ENCODE measurements around the gene SCARF1. TPM values are rescaled to one million over a fixed set of nuclear protein-coding genes. Genes with fewer than 3 reads are reported as not detected.

SCARF1 gene
- polyA plus RNA-seq, 3 donors, result 5.2 to 23.4 (median 6.3) TPM

GRCh38 chr17:1612400-1612799, 33.1 kb downstream of the SCARF1 start:
- DNase-seq, result no peak
- H3K79me2 ChIP-seq (ENCODE audit: insufficient read depth, low read length), result peaks cover 23% of the 10 kb centered on the region
- H3K9ac ChIP-seq (ENCODE audit: insufficient read depth, low read length, poor library complexity, severe bottlenecking), result peak overlapping the region; percentile 55
- Mint-ChIP-seq H3K27ac (peak overlapping the region; percentile 94 to 99 (median 96)), H3K9me3 (peaks cover 0 to 1% (median 0%) of the 10 kb centered on the region in 7 donors), H3K36me3 (peaks cover 73 to 94% of the 10 kb centered on the region in 2 donors), H3K4me3 (peak overlapping the region; percentile 35 to 67), H3K27me3 (ENCODE audit: low read depth in 3 of 3) (peaks cover 0 to 2% (median 0%) of the 10 kb centered on the region in 3 donors), H3K4me1 (peaks cover 73% of the 10 kb centered on the region)
- H3K27ac ChIP-seq (ENCODE audit: low read depth in 1 of 2, low read length in 2 of 2), result peak overlapping the region; percentile 81 to 89
- intact Hi-C loops (cut with micrococcal nuclease), result loop anchor here in 1 of 2 donors (5.0 kb wide), 1 partner anchor 35 kb away; the partner anchor contains the start of genes RILP and SCARF1
- no peaks in the 10 kb centered on the region for H3K9me3 ChIP-seq (replicated peaks in 1 of 2; ENCODE audit: control insufficient read depth in 1 of 2, insufficient read depth in 1 of 2, low read length in 2 of 2)
- H3K4me3 ChIP-seq (replicated peaks in 1 of 3; ENCODE audit: low read depth in 2 of 3, low read length in 3 of 3), result peak overlapping the region in 1 of 3 experiments; percentile 47
- H3K4me2 ChIP-seq (replicated peaks; ENCODE audit: extremely low read depth, low read length, poor library complexity, severe bottlenecking), result peak overlapping the region; percentile 45
- H3K4me1 ChIP-seq (ENCODE audit: control insufficient read depth in 1 of 2, insufficient read depth in 2 of 2, low read length in 2 of 2), result peaks cover 79 to 85% of the 10 kb centered on the region in 2 donors
- WGBS (ENCODE audit: insufficient coverage), result 64% methylated on average over 15 of the region's 16 CpGs
- no peak for TF ChIP-seq CTCF (IDR thresholded peaks at IDR 0.05)
- H2AFZ ChIP-seq (ENCODE audit: insufficient read depth, low read depth, low read length, poor library complexity, severe bottlenecking), result no peak overlapping the region
- H3K27me3 ChIP-seq (ENCODE audit: control insufficient read depth in 2 of 2, insufficient read depth in 2 of 2, low read length in 2 of 2), result no peaks in the 10 kb centered on the region
- H3K36me3 ChIP-seq (replicated peaks in 1 of 2; ENCODE audit: control insufficient read depth in 1 of 2, insufficient read depth in 2 of 2, low read length in 2 of 2), result peaks cover 47 to 78% of the 10 kb centered on the region in 2 donors
- peaks cover 12% of the 10 kb centered on the region for H4K20me1 ChIP-seq (ENCODE audit: insufficient read depth, low read length)

GRCh38 chr17:1611715-1612114, 33.8 kb downstream of the SCARF1 start:
- Histone ChIP-seq H3K9ac (ENCODE audit: insufficient read depth, low read length, poor library complexity, severe bottlenecking) (peak overlapping the region; percentile 55), H3K4me2 (replicated peaks; ENCODE audit: extremely low read depth, low read length, poor library complexity, severe bottlenecking) (peak overlapping the region; percentile 45), H3K4me1 (ENCODE audit: control insufficient read depth in 1 of 2, insufficient read depth in 2 of 2, low read length in 2 of 2) (peaks cover 84 to 86% of the 10 kb centered on the region in 2 donors), H3K27me3 (ENCODE audit: control insufficient read depth in 2 of 2, insufficient read depth in 2 of 2, low read length in 2 of 2) (no peaks in the 10 kb centered on the region), H3K79me2 (ENCODE audit: insufficient read depth, low read length) (peaks cover 23% of the 10 kb centered on the region), H4K20me1 (ENCODE audit: insufficient read depth, low read length) (peaks cover 7% of the 10 kb centered on the region), H3K4me3 (replicated peaks in 1 of 3; ENCODE audit: low read depth in 2 of 3, low read length in 3 of 3) (peak overlapping the region in 1 of 3 experiments; percentile 47), H3K36me3 (replicated peaks in 1 of 2; ENCODE audit: control insufficient read depth in 1 of 2, insufficient read depth in 2 of 2, low read length in 2 of 2) (peaks cover 42 to 74% of the 10 kb centered on the region in 2 donors), H2AFZ (ENCODE audit: insufficient read depth, low read depth, low read length, poor library complexity, severe bottlenecking) (no peak overlapping the region), H3K27ac (ENCODE audit: low read depth in 1 of 2, low read length in 2 of 2) (peak overlapping the region; percentile 81 to 89), H3K9me3 (replicated peaks in 1 of 2; ENCODE audit: control insufficient read depth in 1 of 2, insufficient read depth in 1 of 2, low read length in 2 of 2) (no peaks in the 10 kb centered on the region)
- intact Hi-C loops (cut with micrococcal nuclease), result loop anchor here (2.0 to 5.0 kb wide), 2 partner anchors 15 to 36 kb away; partner anchors contain the start of genes RILP (in 1 of the 2) and SCARF1 (in 1 of the 2)
- Mint-ChIP-seq H3K9me3 (peaks cover 0 to 1% (median 0%) of the 10 kb centered on the region in 7 donors), H3K27me3 (ENCODE audit: low read depth in 3 of 3) (peaks cover 0 to 2% (median 0%) of the 10 kb centered on the region in 3 donors), H3K36me3 (peaks cover 71 to 91% of the 10 kb centered on the region in 2 donors), H3K4me1 (peaks cover 80% of the 10 kb centered on the region), H3K27ac (peak overlapping the region; percentile 94 to 99 (median 96)), H3K4me3 (peak overlapping the region; percentile 65 to 67)
- DNase-seq, result peak; percentile 76 to 96 (median 91)
- WGBS (ENCODE audit: insufficient coverage), result 0% methylated on average over 2 of the region's 10 CpGs
- no peak for TF ChIP-seq CTCF (IDR thresholded peaks at IDR 0.05)

All from CD14-positive monocyte (primary cell).